ENCODE results near the gene TCF4.

Gene TCF4

GRCh38 chr18:55585065-55585919 lies 2.7 kb downstream of the TCF4 start:
- DNase-seq, result no peak

- no peak for DNase-seq
These were observed 3.8 kb downstream of the TCF4 start for GRCh38 chr18:55584201-55584600.

- no peak for DNase-seq
These were observed 5.7 kb downstream of the TCF4 start for GRCh38 chr18:55582325-55582724.

- DNase-seq, result no peak
These were observed 8.3 kb downstream of the TCF4 start for GRCh38 chr18:55579501-55580270.

GRCh38 chr18:55577812-55578539 lies 10.0 kb downstream of the TCF4 start:
- no peak for DNase-seq

GRCh38 chr18:55576001-55576400 lies 12.0 kb downstream of the TCF4 start:
- DNase-seq, result no peak

- no peak for DNase-seq
These were observed 12.9 kb downstream of the TCF4 start for GRCh38 chr18:55575066-55575465.

- no peak for DNase-seq
These were observed 14.6 kb downstream of the TCF4 start for GRCh38 chr18:55573386-55573785.

- DNase-seq, result no peak
These were observed 17.0 kb downstream of the TCF4 start for GRCh38 chr18:55570966-55571365.

GRCh38 chr18:55566456-55566935 lies 21.5 kb downstream of the TCF4 start:
- DNase-seq, result no peak

- DNase-seq, result no peak
These were observed 28.3 kb downstream of the TCF4 start for GRCh38 chr18:55559739-55560138.

- DNase-seq, result no peak
These were observed 30.8 kb downstream of the TCF4 start for GRCh38 chr18:55557211-55557610.

- no peak for DNase-seq
These were observed 32.5 kb downstream of the TCF4 start for GRCh38 chr18:55555395-55556027.

GRCh38 chr18:55552526-55553189 lies 35.3 kb downstream of the TCF4 start:
- no peak for DNase-seq

GRCh38 chr18:55551227-55551626 lies 36.8 kb downstream of the TCF4 start:
- no peak for DNase-seq

- DNase-seq, result no peak
These were observed 37.5 kb downstream of the TCF4 start for GRCh38 chr18:55550471-55550870.

GRCh38 chr18:55549474-55550104 lies 38.4 kb downstream of the TCF4 start:
- no peak for DNase-seq

- DNase-seq, result no peak
These were observed 40.3 kb downstream of the TCF4 start for GRCh38 chr18:55547705-55548056.

GRCh38 chr18:55546851-55547704 lies 40.9 kb downstream of the TCF4 start:
- DNase-seq, result no peak

GRCh38 chr18:55544014-55544413 lies 44.0 kb downstream of the TCF4 start:
- DNase-seq, result no peak
